Ovary (tissue), 3 donors: ENCODE results near the gene RNF212.

ENCODE experiments used
- CTCF ChIP-seq, 3 donors: fragments of 450-650 bp in 2 of 3; fragments of 200-600 bp in 1 of 3; IDR thresholded peaks; one replicate each; pipeline versions ENCODE4 v1.5.1 to v1.8.0; 2016 to 2022; ENCODE audit warnings: antibody characterized with exemption in 3 of 3, mild to moderate bottlenecking in 1 of 3
- EP300 ChIP-seq: sonication (generic); formaldehyde crosslinking; IDR thresholded peaks from one replicate; pipeline ENCODE4 v1.6.1; 2017; ENCODE audit warnings: antibody characterized with exemption
- donor health status: DM: no; HTN: no; CAD: no.

GRCh38 chr4:1062419-1062818 lies 50.9 kb downstream of the RNF212 start:
- TF ChIP-seq CTCF (IDR thresholded peaks at IDR 0.05) (no peak), EP300 (no peak)
